MM.1S (cell line): Measurements from ENCODE around the gene TMEM198.

Source experiments
- DNase-seq: peaks from one replicate; pipeline ENCODE4 v3.0.0-alpha.2; 2015
- H2AFZ ChIP-seq: fragments of 300-600 bp; sonication (generic); 2 replicates; pipeline ENCODE4 v1.6.0; 2016; ENCODE audit warnings: antibody characterized with exemption, low read length
- H3F3A ChIP-seq: fragments of 300-600 bp; sonication (generic); 2 replicates; pipeline ENCODE4 v1.6.1; 2016; ENCODE audit warnings: mild to moderate bottlenecking, antibody characterized with exemption, low read length, moderate library complexity, mixed read lengths; ENCODE audit not compliant: insufficient read depth
- H3K27ac ChIP-seq: fragments of 300-600 bp; sonication (generic); 2 replicates; pipeline ENCODE4 v1.5.1; 2016; ENCODE audit warnings: mild to moderate bottlenecking, low read length
- H3K27me3 ChIP-seq: fragments of 300-600 bp; sonication (generic); replicated peaks from 2 replicates; pipeline ENCODE4 v1.6.0; 2016; ENCODE audit warnings: low read length; ENCODE audit not compliant: insufficient read depth
- H3K36me3 ChIP-seq: fragments of 300-600 bp; sonication (generic); replicated peaks from 2 replicates; pipeline ENCODE4 v1.6.1; 2016; ENCODE audit warnings: mild to moderate bottlenecking, low read length, mixed read lengths; ENCODE audit not compliant: insufficient read depth
- H3K4me1 ChIP-seq: fragments of 300-600 bp; sonication (generic); 2 replicates; pipeline ENCODE4 v1.6.1; 2016; ENCODE audit warnings: low read length, mixed read lengths
- H3K4me2 ChIP-seq: fragments of 300-600 bp; sonication (generic); 2 replicates; pipeline ENCODE4 v1.6.0; 2016; ENCODE audit warnings: low read depth, low read length
- H3K4me3 ChIP-seq: fragments of 300-600 bp; sonication (generic); 2 replicates; pipeline ENCODE4 v1.5.1; 2016; ENCODE audit warnings: low read length, mixed read lengths
- H3K79me2 ChIP-seq: fragments of 300-600 bp; sonication (generic); 2 replicates; pipeline ENCODE4 v1.6.1; 2016; ENCODE audit warnings: mixed run types, low read length, mixed read lengths
- H3K9ac ChIP-seq: fragments of 300-600 bp; sonication (generic); 2 replicates; pipeline ENCODE4 v1.6.1; 2016; ENCODE audit warnings: low read length, mixed read lengths
- H3K9me2 ChIP-seq: fragments of 300-600 bp; sonication (generic); replicated peaks from 2 replicates; pipeline ENCODE4 v1.6.1; 2016; ENCODE audit warnings: mild to moderate bottlenecking, low read length, mixed read lengths; ENCODE audit not compliant: insufficient read depth
- H3K9me3 ChIP-seq: fragments of 300-600 bp; sonication (generic); replicated peaks from 2 replicates; pipeline ENCODE4 v1.6.1; 2016; ENCODE audit warnings: mild to moderate bottlenecking, low read length, mixed read lengths; ENCODE audit not compliant: insufficient read depth
- H4K20me1 ChIP-seq: fragments of 300-600 bp; sonication (generic); 2 replicates; pipeline ENCODE4 v1.6.1; 2016; ENCODE audit warnings: mild to moderate bottlenecking, low read length, moderate library complexity, mixed read lengths; ENCODE audit not compliant: insufficient read depth
- EZH2 ChIP-seq: fragments of 300-600 bp; sonication (generic); optimal IDR thresholded peaks from 2 replicates; pipeline ENCODE3; 2017; ENCODE audit warnings: low read depth, mild to moderate bottlenecking, antibody characterized with exemption, low read length, mixed read lengths
- EZH2phosphoT487 ChIP-seq: fragments of 300-600 bp; sonication (generic); IDR thresholded peaks from 2 replicates; pipeline ENCODE4 v1.6.1; 2018; ENCODE audit warnings: antibody characterized with exemption, low read length
- TF ChIP-seq, protein P1 (sequence below): fragments of 300-600 bp; sonication (generic); IDR thresholded peaks from 2 replicates; pipeline ENCODE4 v1.5.1; 2016; ENCODE audit warnings: antibody characterized with exemption, low read length, mixed read lengths

The TMEM198 gene

DNA sequence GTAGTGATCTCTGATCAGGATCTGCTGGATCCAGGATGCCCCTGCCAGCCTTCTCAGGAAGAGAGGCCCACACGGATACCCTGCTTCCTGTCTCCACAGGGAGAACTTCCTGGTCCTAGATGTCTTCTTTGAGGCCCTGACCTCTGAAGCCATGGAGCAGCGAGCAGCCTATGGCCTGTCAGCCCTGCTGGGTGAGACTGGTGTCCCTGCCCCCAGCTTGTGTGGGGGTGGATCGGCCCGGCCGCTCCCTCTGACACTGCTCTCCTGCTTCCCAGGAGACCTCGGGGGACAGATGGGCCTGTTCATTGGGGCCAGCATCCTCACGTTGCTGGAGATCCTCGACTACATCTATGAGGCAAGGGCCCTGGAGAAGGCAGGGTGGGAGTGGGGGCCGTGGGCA lies 6.9 kb upstream of the TMEM198 start:
- no peak overlapping the region for H3K4me2 ChIP-seq
- no peak for DNase-seq
- H3K4me3 ChIP-seq: no peak overlapping the region
- H3K36me3 ChIP-seq: no peaks in the 10 kb centered on the region
- H3K9me3 ChIP-seq: no peaks in the 10 kb centered on the region
- peaks cover 6% of the 10 kb centered on the region for H3K79me2 ChIP-seq
- H3K4me1 ChIP-seq: no peaks in the 10 kb centered on the region
- no peaks in the 10 kb centered on the region for H4K20me1 ChIP-seq
- H3F3A ChIP-seq: no peaks in the 10 kb centered on the region
- H2AFZ ChIP-seq: no peak overlapping the region
- TF ChIP-seq, protein P1, sequence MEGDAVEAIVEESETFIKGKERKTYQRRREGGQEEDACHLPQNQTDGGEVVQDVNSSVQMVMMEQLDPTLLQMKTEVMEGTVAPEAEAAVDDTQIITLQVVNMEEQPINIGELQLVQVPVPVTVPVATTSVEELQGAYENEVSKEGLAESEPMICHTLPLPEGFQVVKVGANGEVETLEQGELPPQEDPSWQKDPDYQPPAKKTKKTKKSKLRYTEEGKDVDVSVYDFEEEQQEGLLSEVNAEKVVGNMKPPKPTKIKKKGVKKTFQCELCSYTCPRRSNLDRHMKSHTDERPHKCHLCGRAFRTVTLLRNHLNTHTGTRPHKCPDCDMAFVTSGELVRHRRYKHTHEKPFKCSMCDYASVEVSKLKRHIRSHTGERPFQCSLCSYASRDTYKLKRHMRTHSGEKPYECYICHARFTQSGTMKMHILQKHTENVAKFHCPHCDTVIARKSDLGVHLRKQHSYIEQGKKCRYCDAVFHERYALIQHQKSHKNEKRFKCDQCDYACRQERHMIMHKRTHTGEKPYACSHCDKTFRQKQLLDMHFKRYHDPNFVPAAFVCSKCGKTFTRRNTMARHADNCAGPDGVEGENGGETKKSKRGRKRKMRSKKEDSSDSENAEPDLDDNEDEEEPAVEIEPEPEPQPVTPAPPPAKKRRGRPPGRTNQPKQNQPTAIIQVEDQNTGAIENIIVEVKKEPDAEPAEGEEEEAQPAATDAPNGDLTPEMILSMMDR: no peak
- no peak for TF ChIP-seq EZH2phosphoT487
- no peak for TF ChIP-seq EZH2
- H3K27me3 ChIP-seq: peaks cover 15% of the 10 kb centered on the region
- H3K27ac ChIP-seq: no peak overlapping the region
- H3K9ac ChIP-seq: no peak overlapping the region
- no peaks in the 10 kb centered on the region for H3K9me2 ChIP-seq

DNA sequence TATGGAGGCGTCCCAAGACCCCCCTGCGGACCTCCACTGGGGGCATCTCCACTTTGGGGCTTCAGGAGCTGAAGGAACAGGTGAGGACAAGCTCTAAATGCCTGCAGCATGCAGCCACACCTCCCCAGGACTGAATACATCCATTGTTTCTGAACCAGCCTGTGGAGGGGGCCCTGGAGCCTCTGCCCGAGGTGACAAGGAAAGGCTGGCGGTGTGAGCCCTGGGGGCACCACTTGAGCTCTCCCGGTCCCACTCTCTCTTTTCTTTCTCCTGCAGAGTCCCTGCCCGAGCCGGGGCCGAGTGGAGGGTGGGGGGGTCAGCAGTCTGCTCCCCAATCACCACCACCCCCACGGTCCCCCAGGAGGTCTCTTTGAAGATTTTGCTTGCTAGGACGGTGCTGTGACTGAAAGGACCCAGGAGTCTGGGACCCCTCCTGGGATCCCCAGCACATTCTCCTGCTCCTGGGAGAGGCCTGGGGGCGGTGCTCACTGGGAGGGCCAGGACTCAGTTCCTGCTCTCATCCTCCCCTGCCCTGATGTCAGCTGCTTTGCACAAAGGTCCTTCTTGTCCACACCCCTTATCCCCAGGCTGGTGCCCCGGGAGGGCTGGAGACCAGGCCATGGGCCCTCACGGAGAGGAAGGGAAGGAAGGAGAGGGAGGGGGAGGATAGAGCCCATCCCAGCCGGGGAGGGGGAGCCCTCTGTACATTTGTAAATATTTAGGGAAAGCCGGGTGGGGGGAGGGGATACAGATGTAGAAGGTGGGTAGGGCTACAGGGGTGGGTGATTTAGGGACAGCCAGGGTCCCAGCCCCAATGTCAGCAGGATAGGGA lies 6.0 kb upstream of the TMEM198 start:
- Histone ChIP-seq H3K27ac (no peak overlapping the region), H3K9ac (no peak overlapping the region), H2AFZ (no peak overlapping the region), H3F3A (peaks cover 3% of the 10 kb centered on the region), H3K9me3 (no peaks in the 10 kb centered on the region), H3K4me1 (no peaks in the 10 kb centered on the region), H3K27me3 (peaks cover 6% of the 10 kb centered on the region; the same call in 1 of the 2 replicates), H4K20me1 (no peaks in the 10 kb centered on the region), H3K36me3 (no peaks in the 10 kb centered on the region), H3K4me3 (no peak overlapping the region), H3K79me2 (peaks cover 11% of the 10 kb centered on the region), H3K9me2 (no peaks in the 10 kb centered on the region), H3K4me2 (no peak overlapping the region)
- TF ChIP-seq EZH2phosphoT487 (no peak), EZH2 (no peak)
- TF ChIP-seq, protein P1: no peak
- no peak for DNase-seq

- no peak for TF ChIP-seq EZH2phosphoT487
- TF ChIP-seq EZH2: no peak
- Histone ChIP-seq H3K27ac (no peak overlapping the region), H3F3A (peaks cover 9% of the 10 kb centered on the region), H3K27me3 (peaks cover under 1% of the 10 kb centered on the region; the same call in 1 of the 2 replicates), H3K9ac (no peak overlapping the region), H4K20me1 (no peaks in the 10 kb centered on the region), H3K4me3 (no peak overlapping the region), H2AFZ (no peak overlapping the region), H3K36me3 (no peaks in the 10 kb centered on the region), H3K9me2 (no peaks in the 10 kb centered on the region), H3K4me2 (no peak overlapping the region), H3K4me1 (no peaks in the 10 kb centered on the region), H3K79me2 (peaks cover 11% of the 10 kb centered on the region), H3K9me3 (no peaks in the 10 kb centered on the region)
- DNase-seq: no peak
Observed at GRCh38 chr2:219538504-219538951, 5.3 kb upstream of the TMEM198 start.
